NCI-H460 (cell line): ENCODE results near the gene CMTM4. TPM values are rescaled to one million over a fixed set of nuclear protein-coding genes. Genes with fewer than 3 reads are reported as not detected.
"Not testable (repeated sequence)": the region's sequence is repeated elsewhere in the genome, so short reads cannot be mapped to it uniquely, and the experiment has no call there.

ENCODE experiments used
- DNase-seq: peaks from one replicate; pipeline ENCODE4 v3.0.0-alpha.2; 2016; ENCODE audit warnings: low read depth; ENCODE audit errors: extremely low read depth
- total RNA-seq: library from RNA; depleted of rRNA; stranded (reverse); fragments of >200 nt; shearing (Covaris generic); gene quantifications from 2 replicates; pipeline ENCODE4 v1.2.3, GENCODE V29; 2014

CMTM4 gene
- total RNA-seq, 1 experiment from 2014 or later = 64.5 TPM

- DNase-seq = no peak
Observed at GRCh38 chr16:66706506-66706880, 9.9 kb upstream of the CMTM4 start.

- DNase-seq = no peak
Observed at GRCh38 chr16:66705790-66706505, 9.4 kb upstream of the CMTM4 start.

- no peak for DNase-seq
Observed at GRCh38 chr16:66703406-66704215, 7.1 kb upstream of the CMTM4 start.

- DNase-seq = no peak
Observed at GRCh38 chr16:66701516-66701915, 5.0 kb upstream of the CMTM4 start.

GRCh38 chr16:66701026-66701425 is 4.5 kb upstream of the CMTM4 start:
- DNase-seq = no peak

GRCh38 chr16:66699898-66700297 is 3.4 kb upstream of the CMTM4 start:
- DNase-seq = no peak

- no peak for DNase-seq
Observed at GRCh38 chr16:66698046-66698445, 1.5 kb upstream of the CMTM4 start.

- no peak for DNase-seq
Observed at GRCh38 chr16:66695935-66696668, 441 bp downstream of the CMTM4 start.

- DNase-seq = no peak
Observed at GRCh38 chr16:66695471-66695934, 1.0 kb downstream of the CMTM4 start.

GRCh38 chr16:66693149-66693548 is 3.4 kb downstream of the CMTM4 start:
- no peak for DNase-seq

GRCh38 chr16:66692341-66692740 is 4.2 kb downstream of the CMTM4 start:
- no peak for DNase-seq

GRCh38 chr16:66691234-66691633 is 5.3 kb downstream of the CMTM4 start:
- DNase-seq = no peak

- no peak for DNase-seq
Observed at GRCh38 chr16:66690106-66690847, 6.3 kb downstream of the CMTM4 start.

- DNase-seq = no peak
Observed at GRCh38 chr16:66689282-66689681, 7.3 kb downstream of the CMTM4 start.

GRCh38 chr16:66687906-66688625 is 8.5 kb downstream of the CMTM4 start:
- no peak for DNase-seq

- not testable (repeated sequence) for DNase-seq
Observed at GRCh38 chr16:66685501-66686115, 10.9 kb downstream of the CMTM4 start.

GRCh38 chr16:66682271-66682670 is 14.3 kb downstream of the CMTM4 start:
- DNase-seq = no peak

- DNase-seq = no peak
Observed at GRCh38 chr16:66681676-66682075, 14.9 kb downstream of the CMTM4 start.

GRCh38 chr16:66678337-66678736 is 18.2 kb downstream of the CMTM4 start:
- no peak for DNase-seq

- DNase-seq = no peak
Observed at GRCh38 chr16:66677836-66678235, 18.7 kb downstream of the CMTM4 start.
